Heart right ventricle (tissue), 16 donors: ENCODE data around the gene ZNF597. TPM values are rescaled to one million over a fixed set of nuclear protein-coding genes. Genes with fewer than 3 reads are reported as not detected.

Source experiments
- ATAC-seq, 8 donors: fragments of 200-7000 bp; cut with Tn5 transposase; one replicate each; pipeline ENCODE4 v1.9.1; 2020; ENCODE audit warnings: mild to moderate bottlenecking in 8 of 8, moderate library complexity in 8 of 8, moderate number of reproducible peaks in 1 of 8
- DNase-seq, 2 donors: peaks; one replicate each; pipeline ENCODE4 v3.0.0-alpha.2; 2020
- H3K27ac ChIP-seq, 10 donors: fragments of 200-600 bp; sonication (generic) in 2 of 10; one replicate each; pipeline versions ENCODE4 v1.5.0 to v1.8.0; 2020 to 2022; ENCODE audit warnings: mild to moderate bottlenecking in 3 of 10
- H3K27me3 ChIP-seq, 7 donors: fragments of 200-600 bp; one replicate each; pipeline ENCODE4 v1.8.0; 2021 to 2022; ENCODE audit warnings: mild to moderate bottlenecking in 2 of 7
- H3K36me3 ChIP-seq, 9 donors: fragments of 200-600 bp; sonication (generic) in 1 of 9; one replicate each; pipeline versions ENCODE4 v1.5.0 to v1.8.0; 2020 to 2022; ENCODE audit warnings: mild to moderate bottlenecking in 2 of 9
- H3K4me1 ChIP-seq, 9 donors: fragments of 200-600 bp; sonication (generic) in 1 of 9; one replicate each; pipeline versions ENCODE4 v1.5.0 to v1.8.0; 2020 to 2022; ENCODE audit warnings: mild to moderate bottlenecking in 4 of 9
- H3K4me3 ChIP-seq, 10 donors: fragments of 200-600 bp; sonication (generic) in 2 of 10; one replicate each; pipeline versions ENCODE4 v1.5.0 to v1.8.0; 2020 to 2022; ENCODE audit warnings: mild to moderate bottlenecking in 7 of 10, moderate library complexity in 2 of 10
- H3K9me3 ChIP-seq, 11 donors: fragments of 200-600 bp in 10 of 11; sonication (generic) in 2 of 11; one replicate each; pipeline versions ENCODE4 v1.5.0 to v1.8.0; 2013 to 2022; ENCODE audit warnings: mild to moderate bottlenecking in 2 of 11, control low read depth in 1 of 11, moderate library complexity in 1 of 11
- WGBS, 2 donors: extraction: QIAGEN DNeasy Blood & Tissue Kit; methylation state at CpG; one replicate each; pipeline ENCODE4 v1.1.7; 2013; ENCODE audit warnings: inconsistent platforms in 1 of 2; 5-methylcytosine and 5-hydroxymethylcytosine counted together
- intact Hi-C, 10 donors: fragments of 100-400 bp; cut with DNase I; formaldehyde crosslinking; loops; one replicate each; pipeline versions ENCODE4 v1.11.1 to v1.14.2; 2022
- microRNA-seq, 2 donors: library from miRNA; unstranded; fragments of <30 nt; microRNA quantifications; one replicate each; pipeline ENCODE4 v1.2.0, GENCODE V29; 2021
- polyA plus RNA-seq, 2 donors: library from polyadenylated mRNA; stranded (reverse); fragments of 200-250 nt; gene quantifications; one replicate each; pipeline ENCODE4 v1.2.3, GENCODE V29; 2013
- total RNA-seq, 10 donors: library from RNA; stranded (reverse); fragmentation: NEBNext Ultra II Directional in 3 of 10; extraction: Animal tissue kit (Norgen Biotek cat#: 25700) in 3 of 10; gene quantifications; one replicate each; pipeline versions ENCODE4 v1.2.1 to v1.2.4, GENCODE V29; 2021 to 2023
- TF ChIP-seq, protein P1 (sequence below), 9 donors: fragments of 200-600 bp; sonication (generic) in 2 of 9; IDR thresholded peaks; one replicate each; pipeline versions ENCODE4 v1.5.0 to v1.8.0; 2021 to 2022; ENCODE audit warnings: antibody characterized with exemption in 9 of 9, mild to moderate bottlenecking in 5 of 9, moderate library complexity in 1 of 9
- donor health status: Arrhythmogenic right ventricular cardiomyopathy.
- donor health status: ischemic (EF 13 %, LVEDD 7.1; RV severe dilation, severe dysfunction).
- donor health status: healthy with polysubstance abuse.
- donor health status: DM: no; HTN: yes; CAD: no.
- donor health status: DM: no; HTN: no; CAD: no.
- donor health status: ischemic (EF 25% LVEDD 6.9; RV normal size, moderate dysfunction).
- donor health status: ischemic (EF 25% LVEDD 5.7; RV mildly dilated, moderate dysfunction).
- donor health status: healthy.
- donor health status: DM: yes; HTN: yes; CAD: no.
- donor health status: Ischemic cardiomyopathy.
- donor health status: ischemic (EF 35%, LVEDD 5.7; RV mildly dilated, moderate dysfunction).
- donor health status: nonischemic (EF 11% LVEDD 7.7; RV severe dilation, severe dysfunction).
- donor health status: DM: yes; HTN: yes; CAD: no.
- donor health status: PGD.
- donor health status: ischemic (EF 29% LVEDD 5.4; RV normal size, mild dysfunction).
- donor health status: nonischemic (EF 23%, LVEDD 6.1; RV moderate dilation, normal function).

Gene ZNF597
- total and polyA plus RNA-seq, 12 donors = 0.73 to 2.4 (median 1.6) TPM

DNA sequence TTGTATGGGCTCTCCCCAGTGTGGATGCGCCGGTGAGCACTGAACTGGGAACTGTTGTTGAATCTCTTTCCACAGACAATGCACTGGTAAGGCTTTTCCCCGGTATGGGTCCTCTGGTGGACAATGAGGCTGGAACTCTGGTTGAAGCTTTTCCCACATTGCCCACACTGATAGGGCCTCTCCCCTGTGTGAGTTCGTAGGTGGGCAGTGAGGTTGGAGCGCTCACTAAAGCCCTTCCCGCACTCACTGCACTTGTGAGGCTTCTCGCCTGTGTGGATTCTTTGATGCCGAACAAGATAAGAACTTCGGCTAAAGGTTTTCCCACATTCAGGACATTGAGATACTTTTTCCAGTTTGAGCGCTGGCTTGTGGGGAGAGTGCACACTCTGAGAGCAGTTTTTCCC is 60.3 kb downstream of the ZNF597 start:
- no peak for DNase-seq
- H3K27me3 ChIP-seq = no peaks in the 10 kb centered on the region
- no peak for ATAC-seq
- peak overlapping the region in 1 of 10 donors; percentile 10 for H3K4me3 ChIP-seq
- intact Hi-C loops = no loop called here
- H3K36me3 ChIP-seq = peaks cover 0 to 84% (median 55%) of the 10 kb centered on the region in 9 donors
- TF ChIP-seq, protein P1, sequence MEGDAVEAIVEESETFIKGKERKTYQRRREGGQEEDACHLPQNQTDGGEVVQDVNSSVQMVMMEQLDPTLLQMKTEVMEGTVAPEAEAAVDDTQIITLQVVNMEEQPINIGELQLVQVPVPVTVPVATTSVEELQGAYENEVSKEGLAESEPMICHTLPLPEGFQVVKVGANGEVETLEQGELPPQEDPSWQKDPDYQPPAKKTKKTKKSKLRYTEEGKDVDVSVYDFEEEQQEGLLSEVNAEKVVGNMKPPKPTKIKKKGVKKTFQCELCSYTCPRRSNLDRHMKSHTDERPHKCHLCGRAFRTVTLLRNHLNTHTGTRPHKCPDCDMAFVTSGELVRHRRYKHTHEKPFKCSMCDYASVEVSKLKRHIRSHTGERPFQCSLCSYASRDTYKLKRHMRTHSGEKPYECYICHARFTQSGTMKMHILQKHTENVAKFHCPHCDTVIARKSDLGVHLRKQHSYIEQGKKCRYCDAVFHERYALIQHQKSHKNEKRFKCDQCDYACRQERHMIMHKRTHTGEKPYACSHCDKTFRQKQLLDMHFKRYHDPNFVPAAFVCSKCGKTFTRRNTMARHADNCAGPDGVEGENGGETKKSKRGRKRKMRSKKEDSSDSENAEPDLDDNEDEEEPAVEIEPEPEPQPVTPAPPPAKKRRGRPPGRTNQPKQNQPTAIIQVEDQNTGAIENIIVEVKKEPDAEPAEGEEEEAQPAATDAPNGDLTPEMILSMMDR (IDR thresholded peaks at IDR 0.05) = no peak
- WGBS, 2 donors = 96 to 98% methylated on average over 10 of the region's 10 CpGs
- no peak overlapping the region for H3K27ac ChIP-seq
- no peaks in the 10 kb centered on the region for H3K4me1 ChIP-seq
- peaks cover 6 to 96% (median 70%) of the 10 kb centered on the region in 11 donors for H3K9me3 ChIP-seq

Small RNA genes lying within 50 kb of the gene (microRNA-seq; reads per million reads assigned to microRNA genes)
- 0 reads per million in 2 donors for gene MIR6126

Other genes with a start within 250 kb of the ZNF597 start
- gene ZNF200, start 208.3 kb downstream of the ZNF597 start, total RNA-seq = 1 to 10 TPM; 4.6 to 8.9 (median 6.1) TPM
- 1 to 10 TPM; 2.9 to 5.4 TPM for gene ZNF200, start 208.3 kb downstream of the ZNF597 start, polyA plus RNA-seq
- gene MEFV, start 186.9 kb downstream of the ZNF597 start, total RNA-seq = 1 to 10 TPM in 2 of 10 donors, under 1 TPM in 8; 0.11 to 3.1 (median 0.53) TPM
- under 1 TPM; 0.19 to 0.37 TPM for gene MEFV, start 186.9 kb downstream of the ZNF597 start, polyA plus RNA-seq
- gene ZNF263, start 160.0 kb downstream of the ZNF597 start, total RNA-seq = 10 to 100 TPM in 3 of 10 donors, 1 to 10 TPM in 7; 7.2 to 13.2 (median 9.2) TPM
- gene ZNF263, start 160.0 kb downstream of the ZNF597 start, polyA plus RNA-seq = 10 to 100 TPM in 1 of 2 donors, 1 to 10 TPM in 1; 8.9 to 10.8 TPM
- gene TIGD7, start 138.1 kb downstream of the ZNF597 start, total RNA-seq = 10 to 100 TPM in 1 of 10 donors, 1 to 10 TPM in 9; 6.5 to 11.2 (median 8.7) TPM
- 1 to 10 TPM; 4.7 to 6.7 TPM for gene TIGD7, start 138.1 kb downstream of the ZNF597 start, polyA plus RNA-seq
- gene ZNF75A, start 138.0 kb downstream of the ZNF597 start, total RNA-seq = 10 to 100 TPM; 15.2 to 25.5 (median 21.6) TPM
- gene ZNF75A, start 138.0 kb downstream of the ZNF597 start, polyA plus RNA-seq = 10 to 100 TPM in 1 of 2 donors, 1 to 10 TPM in 1; 9.1 to 33.9 TPM
- gene OR2C1, start 87.6 kb downstream of the ZNF597 start, total RNA-seq = under 1 TPM in 2 of 10 donors, not detected in 8; 0.15 to 0.22 TPM
- gene OR2C1, start 87.6 kb downstream of the ZNF597 start, polyA plus RNA-seq = under 1 TPM in 1 of 2 donors, not detected in 1; 0.01 TPM
- gene ZSCAN32, start 42.5 kb downstream of the ZNF597 start, total RNA-seq = 1 to 10 TPM; 5.0 to 9.0 (median 6.9) TPM
- gene ZSCAN32, start 42.5 kb downstream of the ZNF597 start, polyA plus RNA-seq = 1 to 10 TPM; 6.1 to 7.0 TPM
- gene ZNF174, start 42.3 kb downstream of the ZNF597 start, total RNA-seq = 10 to 100 TPM in 4 of 10 donors, 1 to 10 TPM in 6; 7.0 to 14.4 (median 9.9) TPM
- gene ZNF174, start 42.3 kb downstream of the ZNF597 start, polyA plus RNA-seq = 1 to 10 TPM; 6.5 to 6.7 TPM
- gene NAA60, start 176 bp upstream of the ZNF597 start, total RNA-seq = 10 to 100 TPM; 32.1 to 57.5 (median 37.7) TPM
- 10 to 100 TPM; 33.5 to 41.6 TPM for gene NAA60, start 176 bp upstream of the ZNF597 start, polyA plus RNA-seq
- not detected for gene C16orf90, start 52.0 kb upstream of the ZNF597 start, total RNA-seq
- not detected for gene C16orf90, start 52.0 kb upstream of the ZNF597 start, polyA plus RNA-seq
- gene CLUAP1, start 57.5 kb upstream of the ZNF597 start, total RNA-seq = 10 to 100 TPM; 12.4 to 28.2 (median 17.4) TPM
- 10 to 100 TPM in 1 of 2 donors, 1 to 10 TPM in 1; 5.0 to 14.3 TPM for gene CLUAP1, start 57.5 kb upstream of the ZNF597 start, polyA plus RNA-seq
- gene NLRC3, start 133.9 kb upstream of the ZNF597 start, total RNA-seq = 1 to 10 TPM in 6 of 10 donors, under 1 TPM in 4; 0.42 to 2.5 (median 1.1) TPM
- under 1 TPM; 0.26 to 0.88 TPM for gene NLRC3, start 133.9 kb upstream of the ZNF597 start, polyA plus RNA-seq
- gene SLX4, start 168.1 kb upstream of the ZNF597 start, total RNA-seq = 1 to 10 TPM; 2.4 to 3.6 (median 2.9) TPM
- gene SLX4, start 168.1 kb upstream of the ZNF597 start, polyA plus RNA-seq = 1 to 10 TPM; 1.1 to 4.4 TPM
- gene DNASE1, start 211.2 kb upstream of the ZNF597 start, total RNA-seq = 10 to 100 TPM in 1 of 10 donors, 1 to 10 TPM in 9; 3.4 to 10.5 (median 7.4) TPM
- gene DNASE1, start 211.2 kb upstream of the ZNF597 start, polyA plus RNA-seq = 10 to 100 TPM in 1 of 2 donors, 1 to 10 TPM in 1; 3.3 to 15.9 TPM